Measurements from ENCODE around the gene SLC6A19. TPM values are rescaled to one million over a fixed set of nuclear protein-coding genes. Genes with fewer than 3 reads are reported as not detected.

The SLC6A19 gene
- total RNA-seq, 4 donors from 2014 or later = 2.5 to 106 (median 69.5) TPM; not detected in 1

DNA sequence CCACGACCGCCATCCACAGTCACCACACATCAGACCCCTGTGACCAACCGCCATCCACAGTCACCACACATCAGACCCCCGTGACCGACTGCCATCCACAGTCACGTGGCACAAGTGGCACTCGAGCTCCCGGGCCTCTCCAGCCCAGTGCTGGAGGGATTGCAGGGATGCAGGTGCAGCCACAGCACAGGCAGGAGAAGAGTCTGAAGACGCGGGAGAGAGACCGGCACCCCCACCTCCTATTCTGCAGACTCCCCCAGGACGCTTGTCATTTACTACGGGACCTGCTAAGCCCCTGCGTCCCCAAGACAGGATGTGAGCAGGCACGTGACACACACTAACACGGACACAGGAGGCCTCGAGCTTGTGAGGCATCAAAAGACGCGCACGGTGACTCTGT lies 72.3 kb downstream of the SLC6A19 start:
- Histone ChIP-seq H3K27ac (no peak overlapping the region), H3K4me1 (no peaks in the 10 kb centered on the region), H3K27me3 (no peaks in the 10 kb centered on the region), H3K9me3 (no peaks in the 10 kb centered on the region), H3K4me3 (no peak overlapping the region), H3K36me3 (no peaks in the 10 kb centered on the region)
- DNase-seq = no peak
- in situ Hi-C loops (cut with MboI; ENCODE audit: low pct_ligation_motif_present in 1 of 4, low pct_unique_long_range_greater_than_20kb in 1 of 4, low sequenced_read_pairs in 3 of 4) = no loop called here
- TF ChIP-seq, protein P1, sequence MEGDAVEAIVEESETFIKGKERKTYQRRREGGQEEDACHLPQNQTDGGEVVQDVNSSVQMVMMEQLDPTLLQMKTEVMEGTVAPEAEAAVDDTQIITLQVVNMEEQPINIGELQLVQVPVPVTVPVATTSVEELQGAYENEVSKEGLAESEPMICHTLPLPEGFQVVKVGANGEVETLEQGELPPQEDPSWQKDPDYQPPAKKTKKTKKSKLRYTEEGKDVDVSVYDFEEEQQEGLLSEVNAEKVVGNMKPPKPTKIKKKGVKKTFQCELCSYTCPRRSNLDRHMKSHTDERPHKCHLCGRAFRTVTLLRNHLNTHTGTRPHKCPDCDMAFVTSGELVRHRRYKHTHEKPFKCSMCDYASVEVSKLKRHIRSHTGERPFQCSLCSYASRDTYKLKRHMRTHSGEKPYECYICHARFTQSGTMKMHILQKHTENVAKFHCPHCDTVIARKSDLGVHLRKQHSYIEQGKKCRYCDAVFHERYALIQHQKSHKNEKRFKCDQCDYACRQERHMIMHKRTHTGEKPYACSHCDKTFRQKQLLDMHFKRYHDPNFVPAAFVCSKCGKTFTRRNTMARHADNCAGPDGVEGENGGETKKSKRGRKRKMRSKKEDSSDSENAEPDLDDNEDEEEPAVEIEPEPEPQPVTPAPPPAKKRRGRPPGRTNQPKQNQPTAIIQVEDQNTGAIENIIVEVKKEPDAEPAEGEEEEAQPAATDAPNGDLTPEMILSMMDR (IDR thresholded peaks at IDR 0.05) = no peak
- TF ChIP-seq POLR2AphosphoS5 (IDR thresholded peaks at IDR 0.05) = no peak
- no peak for TF ChIP-seq POLR2A (IDR thresholded peaks at IDR 0.05)
- TF ChIP-seq EP300 (IDR thresholded peaks at IDR 0.05; ENCODE audit: low read depth) = no peak
- WGBS, 2 donors (ENCODE audit: low coverage in 1 of 2) = 93 to 97% methylated on average over 12 to 20 of the region's 20 CpGs
- intact Hi-C loops (cut with DNase I; ENCODE audit: low total_unique reads) = no loop called here

DNA sequence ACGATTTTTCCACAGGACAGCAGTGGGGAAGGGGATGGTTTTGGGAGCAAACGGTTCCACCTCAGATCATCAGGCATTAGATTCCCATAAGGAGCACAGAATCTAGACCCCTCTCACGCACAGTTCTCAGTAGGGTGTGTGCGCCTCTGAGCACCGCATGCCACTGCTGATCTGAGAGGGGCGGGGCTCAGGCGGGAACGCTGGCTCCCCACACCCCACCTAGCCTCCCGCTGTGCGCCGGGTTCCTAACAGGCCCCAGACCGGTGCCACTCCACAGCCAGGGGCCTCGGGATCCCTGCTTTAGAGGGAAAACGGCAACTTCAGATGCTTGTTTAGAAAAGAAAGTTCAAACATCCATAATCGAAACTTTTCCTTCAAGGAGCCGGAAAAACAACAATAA lies 73.1 kb downstream of the SLC6A19 start:
- H3K36me3 ChIP-seq = no peaks in the 10 kb centered on the region
- no peak for DNase-seq
- intact Hi-C loops (cut with DNase I; ENCODE audit: low total_unique reads) (no loop called here), in situ Hi-C loops (cut with MboI; ENCODE audit: low pct_ligation_motif_present in 1 of 4, low pct_unique_long_range_greater_than_20kb in 1 of 4, low sequenced_read_pairs in 3 of 4) (no loop called here)
- no peak overlapping the region for H3K27ac ChIP-seq
- H3K27me3 ChIP-seq = no peaks in the 10 kb centered on the region
- H3K4me3 ChIP-seq = no peak overlapping the region
- WGBS, 2 donors (ENCODE audit: low coverage in 1 of 2) = 86 to 95% methylated on average over 4 to 16 of the region's 16 CpGs
- no peak for TF ChIP-seq POLR2A (IDR thresholded peaks at IDR 0.05)
- no peak for TF ChIP-seq EP300 (IDR thresholded peaks at IDR 0.05; ENCODE audit: low read depth)
- TF ChIP-seq, protein P1 (IDR thresholded peaks at IDR 0.05) = no peak
- TF ChIP-seq POLR2AphosphoS5 (IDR thresholded peaks at IDR 0.05) = no peak
- H3K9me3 ChIP-seq = no peaks in the 10 kb centered on the region
- no peaks in the 10 kb centered on the region for H3K4me1 ChIP-seq

Other genes with a start within 250 kb of the SLC6A19 start
- gene NKD2, start 192.8 kb upstream of the SLC6A19 start, total RNA-seq = under 1 TPM in 2 of 4 donors, not detected in 2; 0.41 to 0.80 TPM
- 100 to 1,000 TPM in 1 of 4 donors, 10 to 100 TPM in 3; 60.7 to 144 (median 61.4) TPM for gene SLC12A7, start 89.5 kb upstream of the SLC6A19 start, total RNA-seq
- not detected for gene SLC6A18, start 23.8 kb downstream of the SLC6A19 start, total RNA-seq
- gene TERT, start 93.5 kb downstream of the SLC6A19 start, total RNA-seq = not detected
- gene CLPTM1L, start 143.5 kb downstream of the SLC6A19 start, total RNA-seq = 100 to 1,000 TPM in 2 of 4 donors, 10 to 100 TPM in 2; 78.0 to 143 (median 104) TPM
- gene SLC6A3, start 243.8 kb downstream of the SLC6A19 start, total RNA-seq = not detected